Astrocyte (in vitro differentiated cells and primary cell): ENCODE results near the gene NR2C2. TPM values are rescaled to one million over a fixed set of nuclear protein-coding genes. Genes with fewer than 3 reads are reported as not detected.

Experiments
- DNase-seq: peaks from one replicate; pipeline ENCODE4 v3.0.0-alpha.2; 2010; ENCODE audit warnings: low read depth
- FAIRE-seq: peaks from 2 replicates; lab custom pipeline; 2011; peaks lifted over from hg19 to GRCh38; lab: Jason Lieb, UNC
- H2AFZ ChIP-seq: 2 replicates; pipeline ENCODE4 v1.6.0; 2012; ENCODE audit warnings: low read depth, low read length, inconsistent platforms
- H3K27ac ChIP-seq: 2 replicates; pipeline ENCODE4 v1.5.1; 2011; ENCODE audit warnings: low read depth, low read length, inconsistent platforms
- H3K27me3 ChIP-seq: 2 replicates; pipeline ENCODE4 v1.6.0; 2011; ENCODE audit warnings: low read length, inconsistent platforms; ENCODE audit not compliant: insufficient read depth
- H3K36me3 ChIP-seq: 2 replicates; pipeline ENCODE4 v1.5.1; 2011; ENCODE audit warnings: low read length, inconsistent platforms; ENCODE audit not compliant: insufficient read depth
- H3K4me1 ChIP-seq: 2 replicates; pipeline ENCODE4 v1.5.1; 2011; ENCODE audit warnings: low read length, inconsistent platforms; ENCODE audit not compliant: insufficient read depth
- H3K4me2 ChIP-seq: 2 replicates; pipeline ENCODE4 v1.6.0; 2012; ENCODE audit warnings: low read length, inconsistent platforms
- H3K4me3 ChIP-seq: 2 replicates; pipeline ENCODE4 v1.5.1; 2011; ENCODE audit warnings: low read depth, mild to moderate bottlenecking, low read length, inconsistent platforms; ENCODE audit not compliant: insufficient read depth
- H3K79me2 ChIP-seq: 2 replicates; pipeline ENCODE4 v1.6.0; 2012; ENCODE audit warnings: mild to moderate bottlenecking, low read length, inconsistent platforms; ENCODE audit not compliant: insufficient read depth
- H3K9ac ChIP-seq: 2 replicates; pipeline ENCODE4 v1.6.0; 2012; ENCODE audit warnings: mild to moderate bottlenecking, low read length, inconsistent platforms
- H3K9me3 ChIP-seq: 2 replicates; pipeline ENCODE4 v1.5.1; 2012; ENCODE audit warnings: low read depth, mild to moderate bottlenecking, low read length, inconsistent platforms; ENCODE audit not compliant: insufficient read depth
- H4K20me1 ChIP-seq: 2 replicates; pipeline ENCODE4 v1.6.0; 2012; ENCODE audit warnings: low read length, inconsistent platforms; ENCODE audit not compliant: insufficient read depth
- H3K27ac Mint-ChIP-seq: one replicate; pipeline ENCODE4 v1.8.0; 2021; ENCODE audit warnings: mild to moderate bottlenecking, mixed read lengths; ENCODE audit not compliant: unreplicated experiment
- H3K27me3 Mint-ChIP-seq: one replicate; pipeline ENCODE4 v1.8.0; 2021; ENCODE audit warnings: low read depth, mixed read lengths; ENCODE audit not compliant: unreplicated experiment
- H3K36me3 Mint-ChIP-seq: one replicate; pipeline ENCODE4 v1.8.0; 2021; ENCODE audit warnings: low read depth, mixed read lengths; ENCODE audit not compliant: unreplicated experiment
- H3K4me1 Mint-ChIP-seq: one replicate; pipeline ENCODE4 v1.8.0; 2021; ENCODE audit warnings: low read depth, mixed read lengths; ENCODE audit not compliant: unreplicated experiment
- H3K4me3 Mint-ChIP-seq: one replicate; pipeline ENCODE4 v1.8.0; 2021; ENCODE audit warnings: mild to moderate bottlenecking, moderate library complexity, mixed read lengths; ENCODE audit not compliant: unreplicated experiment
- H3K9me3 Mint-ChIP-seq: one replicate; pipeline ENCODE4 v1.8.0; 2021; ENCODE audit warnings: mild to moderate bottlenecking, mixed read lengths; ENCODE audit not compliant: unreplicated experiment
- EZH2 ChIP-seq: IDR thresholded peaks from 2 replicates; pipeline ENCODE4 v1.6.1; 2012; ENCODE audit warnings: mild to moderate bottlenecking, low read length, inconsistent platforms; ENCODE audit not compliant: insufficient read depth
- total RNA-seq: library from RNA; stranded (reverse); gene quantifications from 2 replicates; pipeline ENCODE4 v1.2.1, GENCODE V29; 2021
- TF ChIP-seq, protein P1 (sequence below): IDR thresholded peaks from 2 replicates; pipeline ENCODE4 v1.5.1; 2011; ENCODE audit warnings: low read depth, mild to moderate bottlenecking, inconsistent platforms, low read length, moderate library complexity; ENCODE audit not compliant: insufficient read depth

Gene NR2C2
- total RNA-seq, 1 donor from 2014 or later = 36.3 TPM

DNA sequence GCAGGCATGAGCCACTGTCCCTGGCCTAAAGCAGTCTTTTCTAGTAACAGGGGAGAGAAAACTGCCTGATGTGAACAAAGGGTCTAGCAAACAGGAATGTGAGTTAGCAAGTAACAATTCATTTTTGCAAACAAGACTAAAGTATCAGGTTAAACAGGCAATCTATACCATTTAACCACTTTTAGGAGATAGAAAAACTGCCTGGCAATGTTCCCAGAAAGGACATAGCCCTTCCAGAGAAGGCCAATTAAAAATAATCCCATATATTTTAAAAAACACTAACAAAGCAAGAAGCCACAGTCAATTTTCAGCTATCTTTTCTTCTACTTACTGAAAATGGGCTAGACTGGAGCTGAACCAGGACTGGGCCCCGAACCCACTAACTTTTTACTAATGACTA lies 145.3 kb downstream of the NR2C2 start:
- Histone ChIP-seq H3K79me2 (peaks cover 18% of the 10 kb centered on the region), H3K4me1 (peaks cover 2% of the 10 kb centered on the region), H3K36me3 (peaks cover 32% of the 10 kb centered on the region), H3K4me2 (no peak overlapping the region), H3K9me3 (no peaks in the 10 kb centered on the region), H4K20me1 (peaks cover 6% of the 10 kb centered on the region), H3K27me3 (no peaks in the 10 kb centered on the region), H3K9ac (no peak overlapping the region), H3K4me3 (no peak overlapping the region), H2AFZ (no peak overlapping the region), H3K27ac (no peak overlapping the region)
- H3K4me1 Mint-ChIP-seq = no peaks in the 10 kb centered on the region
- H3K27me3 Mint-ChIP-seq = no peaks in the 10 kb centered on the region
- H3K36me3 Mint-ChIP-seq = peaks cover 2% of the 10 kb centered on the region
- no peak overlapping the region for H3K4me3 Mint-ChIP-seq
- no peak for FAIRE-seq
- H3K27ac Mint-ChIP-seq = no peak overlapping the region
- TF ChIP-seq, protein P1, sequence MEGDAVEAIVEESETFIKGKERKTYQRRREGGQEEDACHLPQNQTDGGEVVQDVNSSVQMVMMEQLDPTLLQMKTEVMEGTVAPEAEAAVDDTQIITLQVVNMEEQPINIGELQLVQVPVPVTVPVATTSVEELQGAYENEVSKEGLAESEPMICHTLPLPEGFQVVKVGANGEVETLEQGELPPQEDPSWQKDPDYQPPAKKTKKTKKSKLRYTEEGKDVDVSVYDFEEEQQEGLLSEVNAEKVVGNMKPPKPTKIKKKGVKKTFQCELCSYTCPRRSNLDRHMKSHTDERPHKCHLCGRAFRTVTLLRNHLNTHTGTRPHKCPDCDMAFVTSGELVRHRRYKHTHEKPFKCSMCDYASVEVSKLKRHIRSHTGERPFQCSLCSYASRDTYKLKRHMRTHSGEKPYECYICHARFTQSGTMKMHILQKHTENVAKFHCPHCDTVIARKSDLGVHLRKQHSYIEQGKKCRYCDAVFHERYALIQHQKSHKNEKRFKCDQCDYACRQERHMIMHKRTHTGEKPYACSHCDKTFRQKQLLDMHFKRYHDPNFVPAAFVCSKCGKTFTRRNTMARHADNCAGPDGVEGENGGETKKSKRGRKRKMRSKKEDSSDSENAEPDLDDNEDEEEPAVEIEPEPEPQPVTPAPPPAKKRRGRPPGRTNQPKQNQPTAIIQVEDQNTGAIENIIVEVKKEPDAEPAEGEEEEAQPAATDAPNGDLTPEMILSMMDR = no peak
- no peak for TF ChIP-seq EZH2
- no peak for DNase-seq
- H3K9me3 Mint-ChIP-seq = no peaks in the 10 kb centered on the region

DNA sequence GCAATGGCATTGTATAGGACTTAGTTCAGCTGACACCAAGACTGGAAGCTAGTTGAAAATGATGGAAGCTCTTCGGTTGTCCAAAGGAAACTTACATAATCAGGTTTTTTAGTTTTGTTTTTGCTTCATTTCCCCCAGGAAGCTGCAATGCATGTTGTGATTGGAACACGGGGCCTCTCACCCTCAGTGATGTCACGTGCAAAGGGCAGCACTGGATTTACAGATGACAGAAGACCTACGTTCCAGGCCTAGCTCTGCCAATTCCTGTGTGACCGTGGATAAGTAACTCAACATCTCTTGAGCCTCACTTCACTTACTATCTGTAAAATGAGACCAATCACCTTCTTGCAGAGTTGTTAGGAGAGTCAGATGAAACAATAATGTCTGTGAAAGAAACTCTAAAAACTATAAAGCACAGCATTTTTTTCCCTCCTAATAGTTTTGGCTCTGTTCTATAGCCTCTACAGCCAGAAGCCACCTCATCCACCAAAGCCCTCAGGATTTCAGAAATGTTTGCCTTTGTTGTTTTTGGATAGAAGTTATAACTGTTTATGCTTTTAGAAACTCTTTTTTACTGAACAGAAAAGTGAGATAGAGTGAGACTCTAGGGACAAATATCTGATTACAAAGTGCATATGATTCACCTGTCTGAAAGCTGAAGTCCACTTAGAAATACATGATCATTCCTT lies 146.9 kb downstream of the NR2C2 start:
- Mint-ChIP-seq H3K36me3 (peaks cover 2% of the 10 kb centered on the region), H3K27ac (no peak overlapping the region), H3K4me3 (no peak overlapping the region), H3K27me3 (no peaks in the 10 kb centered on the region), H3K4me1 (peaks cover 3% of the 10 kb centered on the region), H3K9me3 (no peaks in the 10 kb centered on the region)
- H2AFZ ChIP-seq = no peak overlapping the region
- peaks cover 26% of the 10 kb centered on the region for H3K36me3 ChIP-seq
- no peaks in the 10 kb centered on the region for H3K27me3 ChIP-seq
- peaks cover 30% of the 10 kb centered on the region for H3K79me2 ChIP-seq
- TF ChIP-seq, protein P1 = no peak
- TF ChIP-seq EZH2 = no peak
- peaks cover 11% of the 10 kb centered on the region for H4K20me1 ChIP-seq
- H3K27ac ChIP-seq = no peak overlapping the region
- no peak for DNase-seq
- FAIRE-seq = no peak
- no peak overlapping the region for H3K4me2 ChIP-seq
- no peak overlapping the region for H3K4me3 ChIP-seq
- H3K4me1 ChIP-seq = peaks cover 9% of the 10 kb centered on the region
- H3K9me3 ChIP-seq = no peaks in the 10 kb centered on the region
- no peak overlapping the region for H3K9ac ChIP-seq

DNA sequence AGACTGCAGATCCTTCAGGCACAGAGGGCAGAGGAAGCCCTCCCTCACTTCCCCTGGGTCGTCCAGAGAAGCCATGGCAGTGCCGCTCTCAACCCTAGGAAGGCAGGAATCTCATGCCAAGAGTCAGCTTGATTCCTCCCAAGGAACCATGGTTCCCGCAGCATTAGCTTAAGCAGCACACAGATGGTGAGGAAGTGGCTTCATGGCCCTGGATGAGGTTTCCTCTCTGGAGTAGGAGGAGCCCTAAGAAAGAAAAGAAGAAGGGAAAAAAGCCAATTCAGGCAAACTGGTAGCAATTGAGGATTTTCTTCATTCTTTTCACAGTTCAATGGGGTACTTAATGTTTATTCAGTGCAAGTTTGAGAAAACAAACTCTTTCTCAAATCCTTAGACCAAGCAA lies 148.7 kb downstream of the NR2C2 start:
- no peak overlapping the region for H3K4me3 ChIP-seq
- H3K36me3 Mint-ChIP-seq = peaks cover 2% of the 10 kb centered on the region
- H4K20me1 ChIP-seq = peaks cover 11% of the 10 kb centered on the region
- peaks cover 30% of the 10 kb centered on the region for H3K79me2 ChIP-seq
- H3K27me3 Mint-ChIP-seq = no peaks in the 10 kb centered on the region
- H3K9ac ChIP-seq = no peak overlapping the region
- no peaks in the 10 kb centered on the region for H3K9me3 Mint-ChIP-seq
- H3K4me3 Mint-ChIP-seq = no peak overlapping the region
- peaks cover 3% of the 10 kb centered on the region for H3K4me1 Mint-ChIP-seq
- DNase-seq = no peak
- H3K27me3 ChIP-seq = no peaks in the 10 kb centered on the region
- H2AFZ ChIP-seq = no peak overlapping the region
- H3K27ac ChIP-seq = no peak overlapping the region
- no peak for FAIRE-seq
- TF ChIP-seq EZH2 = no peak
- TF ChIP-seq, protein P1 = no peak
- no peak overlapping the region for H3K4me2 ChIP-seq
- H3K36me3 ChIP-seq = peaks cover 20% of the 10 kb centered on the region
- H3K4me1 ChIP-seq = peaks cover 15% of the 10 kb centered on the region
- no peaks in the 10 kb centered on the region for H3K9me3 ChIP-seq
- H3K27ac Mint-ChIP-seq = no peak overlapping the region
